ELF-1 (cell line): ENCODE measurements around the gene KPNA6.
"Not testable (repeated sequence)": the region's sequence is repeated elsewhere in the genome, so short reads cannot be mapped to it uniquely, and the experiment has no call there.

Source experiments
- DNase-seq: peaks from one replicate; pipeline ENCODE4 v3.0.0-alpha.2; 2016; ENCODE audit warnings: low read depth, low spot score

Gene KPNA6

GRCh38 chr1:32107742-32108661 is at the start of gene KPNA6:
TSS of gene KPNA6 (plus strand) at chr1:32108056. CDS start at chr1:32108131, 75 bp downstream.
- peak; percentile 91 for DNase-seq

- DNase-seq, result peak; percentile 47
Measured at GRCh38 chr1:32060914-32061313, 46.9 kb upstream of the KPNA6 start.

- no peak for DNase-seq
Measured at GRCh38 chr1:32062867-32063230, 45.0 kb upstream of the KPNA6 start.

- DNase-seq, result peak; percentile 22
Measured at GRCh38 chr1:32063261-32063681, 44.6 kb upstream of the KPNA6 start.

GRCh38 chr1:32065613-32066488 is 42.0 kb upstream of the KPNA6 start:
- not testable (repeated sequence) for DNase-seq

GRCh38 chr1:32066489-32066873 is 41.4 kb upstream of the KPNA6 start:
- DNase-seq, result peak; percentile 16

GRCh38 chr1:32068957-32069588 is 38.8 kb upstream of the KPNA6 start:
- DNase-seq, result peak; percentile 58

- peak; percentile 17 for DNase-seq
Measured at GRCh38 chr1:32071758-32072621, 35.9 kb upstream of the KPNA6 start.

GRCh38 chr1:32072622-32073298 is 35.1 kb upstream of the KPNA6 start, which contains the start of gene TMEM39B:
TSS of gene TMEM39B (plus strand) at chr1:32072939. CDS start at chr1:32073048, 109 bp downstream.
- peak; percentile 98 for DNase-seq

GRCh38 chr1:32073299-32074229 is 34.3 kb upstream of the KPNA6 start:
- no peak for DNase-seq

GRCh38 chr1:32074841-32075240 is 33.0 kb upstream of the KPNA6 start:
- DNase-seq, result no peak

GRCh38 chr1:32077451-32077850 is 30.4 kb upstream of the KPNA6 start:
- no peak for DNase-seq

GRCh38 chr1:32082022-32082421 is 25.8 kb upstream of the KPNA6 start:
- DNase-seq, result no peak

GRCh38 chr1:32086381-32086780 is 21.5 kb upstream of the KPNA6 start:
- DNase-seq, result not testable (repeated sequence)

GRCh38 chr1:32091176-32091575 is 16.7 kb upstream of the KPNA6 start:
- no peak for DNase-seq

- DNase-seq, result no peak
Measured at GRCh38 chr1:32091591-32091990, 16.3 kb upstream of the KPNA6 start.

- no peak for DNase-seq
Measured at GRCh38 chr1:32094746-32095521, 12.9 kb upstream of the KPNA6 start.

- no peak for DNase-seq
Measured at GRCh38 chr1:32099426-32099825, 8.4 kb upstream of the KPNA6 start.
